HL-60/S4 treated with phorbol 12-myristate 13-acetate at 8.2 ng/mL for 4 days and 3 days (cell line): ENCODE measurements around the gene TOR1AIP2.
"Not testable (repeated sequence)": the region's sequence is repeated elsewhere in the genome, so short reads cannot be mapped to it uniquely, and the experiment has no call there.

Source experiments
- in situ Hi-C: fragments of 300-500 bp; cut with MboI; formaldehyde crosslinking; loops from 2 replicates; pipeline ENCODE4 v1.15.0; 2022; ENCODE audit warnings: low sequenced_read_pairs

TOR1AIP2 gene

GRCh38 chr1:179808503-179808902, 69.1 kb downstream of the TOR1AIP2 start:
- in situ Hi-C loops: no loop called here

DNA sequence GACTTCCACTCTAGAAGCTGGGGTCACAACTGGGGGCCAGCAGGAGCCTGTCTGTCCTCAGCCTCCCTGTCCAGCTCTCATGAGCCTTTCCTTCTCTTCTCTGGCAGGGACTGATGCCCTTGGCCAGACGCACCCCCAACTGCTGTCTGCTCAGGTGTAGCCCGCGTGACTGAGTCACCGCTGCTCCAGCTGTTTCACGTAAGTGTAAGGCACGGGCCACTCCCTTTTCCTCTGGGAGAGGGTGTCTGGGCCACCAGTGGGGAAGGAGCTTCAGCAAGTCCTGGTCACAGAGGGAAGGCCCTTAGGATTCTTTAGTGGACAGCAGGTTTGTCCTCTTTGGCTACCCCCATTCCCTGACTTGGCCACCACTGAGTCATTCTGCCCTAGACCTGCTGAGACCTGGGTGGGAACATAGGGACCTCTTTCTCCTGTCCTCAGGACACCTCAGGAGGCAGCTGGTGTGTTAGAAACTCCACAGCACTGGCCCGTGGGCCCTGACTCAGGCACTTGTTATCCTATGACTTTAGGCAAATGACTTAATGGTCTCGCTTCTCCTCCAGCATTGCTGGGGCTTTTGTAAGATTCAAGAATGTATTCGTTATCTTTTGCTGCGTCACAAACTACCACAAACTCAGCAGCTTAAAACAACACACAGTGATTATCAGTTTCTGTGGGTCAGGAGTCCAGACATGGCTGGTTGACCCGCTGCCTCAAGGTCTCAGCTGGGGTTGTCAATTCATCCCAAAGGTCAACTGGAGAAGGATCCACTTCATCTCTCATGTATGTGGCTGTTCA, 69.7 kb downstream of the TOR1AIP2 start:
- in situ Hi-C loops: no loop called here

GRCh38 chr1:179807291-179807690, 70.3 kb downstream of the TOR1AIP2 start:
- in situ Hi-C loops: no loop called here

GRCh38 chr1:179806333-179806732, 71.3 kb downstream of the TOR1AIP2 start:
- in situ Hi-C loops: no loop called here

GRCh38 chr1:179805291-179806195, 72.1 kb downstream of the TOR1AIP2 start:
- in situ Hi-C loops: no loop called here

GRCh38 chr1:179804417-179804816, 73.2 kb downstream of the TOR1AIP2 start:
- in situ Hi-C loops: not testable (repeated sequence)

DNA sequence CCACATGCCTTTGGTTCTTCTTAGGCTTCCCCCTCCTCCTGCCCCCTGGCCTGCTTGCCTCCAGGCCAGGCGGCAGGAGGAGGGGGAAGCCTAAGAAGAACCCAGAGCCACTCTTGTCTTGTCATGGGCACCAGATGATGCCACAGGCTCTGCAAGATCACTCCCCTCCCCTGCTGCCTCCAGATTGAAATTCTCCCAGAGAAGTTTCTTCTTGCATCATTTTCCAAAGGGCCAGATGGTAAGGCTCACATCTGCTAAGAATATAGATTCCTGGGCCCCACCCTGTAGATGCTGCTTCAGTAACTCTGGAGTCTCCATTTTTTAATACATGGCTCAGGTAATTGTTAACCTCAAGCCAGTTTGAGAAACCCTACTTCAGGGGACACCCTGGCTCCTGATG, 73.7 kb downstream of the TOR1AIP2 start:
- in situ Hi-C loops: no loop called here

DNA sequence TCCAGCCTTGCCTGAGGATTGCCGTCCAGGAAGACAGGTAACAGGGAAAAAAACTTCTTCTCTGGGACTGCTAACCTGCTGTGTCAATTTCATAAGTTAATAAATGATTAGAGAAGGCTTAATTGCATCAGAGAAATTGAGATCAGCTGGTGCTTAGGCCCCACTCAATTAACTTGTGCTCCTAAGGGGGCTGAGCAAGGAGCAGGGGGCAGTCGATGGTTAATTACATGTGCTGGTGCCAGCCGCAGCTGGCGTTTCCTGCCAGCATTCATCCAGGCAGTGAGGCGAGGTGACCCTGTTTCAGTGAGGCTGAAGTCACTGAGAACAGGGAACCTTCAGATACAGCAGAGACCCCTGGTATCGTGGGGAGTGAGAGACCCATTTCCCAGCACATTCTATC, 74.5 kb downstream of the TOR1AIP2 start:
- in situ Hi-C loops: no loop called here

GRCh38 chr1:179800481-179800880, 77.1 kb downstream of the TOR1AIP2 start:
- in situ Hi-C loops: no loop called here

GRCh38 chr1:179798864-179799516, 78.6 kb downstream of the TOR1AIP2 start:
- in situ Hi-C loops: no loop called here

DNA sequence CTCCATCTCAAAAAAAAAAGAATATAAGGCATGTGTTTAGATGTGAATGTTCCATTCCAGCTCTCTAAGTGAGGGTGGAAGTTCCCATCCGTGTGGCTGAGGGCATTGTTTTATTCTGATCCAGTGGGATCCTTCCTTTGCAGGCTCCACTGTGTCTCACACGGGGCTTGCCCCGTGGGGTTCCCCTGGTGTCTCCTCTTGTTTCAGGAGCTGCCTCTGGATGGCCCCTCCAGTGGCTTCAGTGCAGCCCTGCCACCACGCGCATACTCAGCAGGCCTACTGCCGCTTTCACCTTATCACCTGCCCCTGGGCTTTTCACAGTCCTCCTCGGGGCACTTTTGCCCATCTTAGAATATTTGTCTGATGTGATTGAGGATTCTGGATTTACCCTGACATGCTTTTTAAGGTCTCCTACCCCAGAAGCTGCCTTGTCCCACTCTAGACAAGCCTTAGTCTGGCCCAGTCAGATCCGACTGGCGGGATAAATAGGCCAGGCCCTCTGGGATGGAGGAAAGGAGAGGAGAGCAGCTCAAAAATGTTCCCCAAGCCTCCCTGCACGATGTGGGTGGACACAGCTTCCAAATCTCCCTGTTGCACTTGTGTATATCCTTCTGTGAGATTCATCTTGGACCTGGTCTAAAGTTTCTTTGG, 79.3 kb downstream of the TOR1AIP2 start:
- in situ Hi-C loops: no loop called here

- in situ Hi-C loops: no loop called here
These were observed 82.9 kb downstream of the TOR1AIP2 start for GRCh38 chr1:179794669-179795068.

DNA sequence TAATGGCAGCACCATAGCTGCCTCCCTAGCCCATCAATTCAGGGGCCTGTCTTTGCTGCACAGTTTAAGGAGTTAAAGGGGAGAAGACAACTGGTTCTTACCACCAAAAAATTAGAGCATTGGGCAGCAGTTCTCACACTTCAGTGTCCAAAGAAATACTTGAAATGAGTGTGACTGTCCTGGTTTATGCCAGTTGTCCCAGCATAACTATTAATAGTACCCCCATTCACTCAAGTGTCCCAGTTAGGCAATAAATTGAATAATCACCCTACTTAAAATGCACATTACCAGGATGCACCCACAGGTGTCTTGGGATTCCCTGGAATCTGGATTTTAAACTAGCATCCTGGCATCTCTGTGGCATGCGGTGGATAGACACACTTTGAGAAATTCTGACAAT, 83.5 kb downstream of the TOR1AIP2 start:
- in situ Hi-C loops: no loop called here

DNA sequence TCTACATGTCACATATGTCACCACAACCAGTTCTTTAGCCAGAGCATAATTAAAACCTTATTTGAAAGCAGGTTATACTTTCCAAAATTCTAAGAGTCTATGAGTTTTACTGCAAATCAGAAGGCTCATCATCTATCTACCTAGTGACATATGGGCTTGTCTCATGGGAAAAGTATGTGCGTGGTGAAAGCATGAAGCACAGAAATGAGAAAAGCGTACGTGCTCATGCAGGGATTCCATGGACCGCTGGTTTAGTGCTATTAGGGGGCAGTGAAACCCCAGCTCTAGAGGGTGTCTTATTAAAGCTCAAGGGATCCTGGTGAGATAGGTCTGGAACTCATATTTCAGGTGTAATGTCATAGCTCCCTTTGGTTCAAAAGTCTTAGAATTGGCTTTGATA, 84.3 kb downstream of the TOR1AIP2 start:
- in situ Hi-C loops: no loop called here
